ENCODE measurements around the gene CALML3.

Gene CALML3

GRCh38 chr10:5570007-5570655 lies 45.4 kb downstream of the CALML3 start:
- DNase-seq (ENCODE audit: low spot score) = no peak

GRCh38 chr10:5570979-5571810 lies 46.4 kb downstream of the CALML3 start:
- DNase-seq (ENCODE audit: low spot score) = no peak

GRCh38 chr10:5571826-5572225 lies 47.1 kb downstream of the CALML3 start:
- DNase-seq (ENCODE audit: low spot score) = no peak

- no peak for DNase-seq (ENCODE audit: low spot score)
Measured at GRCh38 chr10:5573319-5573950, 48.7 kb downstream of the CALML3 start.

- no peak for DNase-seq (ENCODE audit: low spot score)
Measured at GRCh38 chr10:5573968-5574641, 49.3 kb downstream of the CALML3 start.

- no peak for DNase-seq (ENCODE audit: low spot score)
Measured at GRCh38 chr10:5574642-5575131, 49.9 kb downstream of the CALML3 start.

- DNase-seq (ENCODE audit: low spot score) = no peak
Measured at GRCh38 chr10:5575144-5575481, 50.4 kb downstream of the CALML3 start.

GRCh38 chr10:5575482-5576153 lies 50.9 kb downstream of the CALML3 start:
- DNase-seq (ENCODE audit: low spot score) = no peak

- no peak for DNase-seq (ENCODE audit: low spot score)
Measured at GRCh38 chr10:5576154-5576748, 51.5 kb downstream of the CALML3 start.
